Naive B cell (primary cell): ENCODE data around the gene CREB3L2. TPM values are rescaled to one million over a fixed set of nuclear protein-coding genes. Genes with fewer than 3 reads are reported as not detected.

Source experiments
- ATAC-seq, 2 donors: fragments of 150-1000 bp; cut with Tn5 transposase; 2 replicates each; pipeline ENCODE4 v1.10.0; 2021; ENCODE audit warnings: low read depth in 2 of 2, mild to moderate bottlenecking in 2 of 2, moderate library complexity in 2 of 2
- DNase-seq: peaks from one replicate; pipeline ENCODE4 v3.0.0; 2022
- H3K27ac Mint-ChIP-seq, 6 donors: one replicate each; pipeline ENCODE4 v1.8.0; 2020 to 2022; ENCODE audit warnings: mild to moderate bottlenecking in 6 of 6, mixed read lengths in 6 of 6, moderate library complexity in 5 of 6, inconsistent platforms in 2 of 6
- H3K27me3 Mint-ChIP-seq, 3 donors: one replicate each; pipeline ENCODE4 v1.8.0; 2021 to 2022; ENCODE audit warnings: mixed read lengths in 3 of 3, mild to moderate bottlenecking in 1 of 3
- H3K36me3 Mint-ChIP-seq, 2 donors: one replicate each; pipeline ENCODE4 v1.8.0; 2020 to 2022; ENCODE audit warnings: mixed read lengths in 2 of 2, inconsistent platforms in 1 of 2, mild to moderate bottlenecking in 1 of 2
- H3K4me1 Mint-ChIP-seq, 3 donors: one replicate each; pipeline ENCODE4 v1.8.0; 2020 to 2022; ENCODE audit warnings: mixed read lengths in 3 of 3, inconsistent platforms in 1 of 3, mild to moderate bottlenecking in 1 of 3, moderate library complexity in 1 of 3
- H3K4me3 Mint-ChIP-seq, 8 donors: one replicate each; pipeline ENCODE4 v1.8.0; 2020 to 2022; ENCODE audit warnings: mild to moderate bottlenecking in 8 of 8, mixed read lengths in 8 of 8, moderate library complexity in 8 of 8, inconsistent platforms in 2 of 8
- H3K9me3 Mint-ChIP-seq, 7 donors: one replicate each; pipeline ENCODE4 v1.8.0; 2020 to 2022; ENCODE audit warnings: mixed read lengths in 7 of 7, mild to moderate bottlenecking in 5 of 7, inconsistent platforms in 2 of 7, moderate library complexity in 1 of 7
- polyA plus RNA-seq, 6 donors: library from polyadenylated mRNA; unstranded; fragments of 300-500 nt; fragmentation: Illumina TruSeq; gene quantifications; one replicate each; pipeline ENCODE4 v1.2.3, GENCODE V29; 2021; ENCODE audit warnings: low read depth in 6 of 6

CREB3L2 gene
- polyA plus RNA-seq, 6 donors from 2014 or later, result 8.0 to 26.6 (median 19.5) TPM

- Mint-ChIP-seq H3K36me3 (peaks cover 49 to 61% of the 10 kb centered on the region in 2 donors), H3K4me1 (no peaks in the 10 kb centered on the region), H3K9me3 (peaks cover 9 to 34% (median 12%) of the 10 kb centered on the region in 7 donors), H3K27me3 (no peaks in the 10 kb centered on the region), H3K27ac (no peak overlapping the region), H3K4me3 (no peak overlapping the region)
- no peak for ATAC-seq
- DNase-seq, result no peak
Observed at GRCh38 chr7:137870078-137870477, 131.8 kb downstream of the CREB3L2 start.

GRCh38 chr7:137869260-137869659 lies 132.6 kb downstream of the CREB3L2 start:
- Mint-ChIP-seq H3K4me1 (no peaks in the 10 kb centered on the region), H3K36me3 (peaks cover 49 to 66% of the 10 kb centered on the region in 2 donors), H3K4me3 (no peak overlapping the region), H3K9me3 (peaks cover 9 to 36% (median 12%) of the 10 kb centered on the region in 7 donors), H3K27me3 (no peaks in the 10 kb centered on the region), H3K27ac (no peak overlapping the region)
- DNase-seq (no peak), ATAC-seq (no peak)

- no peaks in the 10 kb centered on the region for H3K4me1 Mint-ChIP-seq
- no peak overlapping the region for H3K4me3 Mint-ChIP-seq
- peaks cover 9 to 36% (median 12%) of the 10 kb centered on the region in 7 donors for H3K9me3 Mint-ChIP-seq
- ATAC-seq (no peak), DNase-seq (no peak)
- no peaks in the 10 kb centered on the region for H3K27me3 Mint-ChIP-seq
- H3K27ac Mint-ChIP-seq, result no peak overlapping the region
- peaks cover 39 to 60% of the 10 kb centered on the region in 2 donors for H3K36me3 Mint-ChIP-seq
Observed at GRCh38 chr7:137867289-137867688, 134.6 kb downstream of the CREB3L2 start.

- Mint-ChIP-seq H3K27me3 (no peaks in the 10 kb centered on the region), H3K4me1 (no peaks in the 10 kb centered on the region), H3K4me3 (no peak overlapping the region), H3K9me3 (peaks cover 9 to 36% (median 12%) of the 10 kb centered on the region in 7 donors), H3K36me3 (peaks cover 41 to 57% of the 10 kb centered on the region in 2 donors), H3K27ac (no peak overlapping the region)
- no peak for ATAC-seq
- DNase-seq, result no peak
Observed at GRCh38 chr7:137865764-137866163, 136.1 kb downstream of the CREB3L2 start.

- H3K36me3 Mint-ChIP-seq, result peaks cover 40 to 41% of the 10 kb centered on the region in 2 donors
- no peak for DNase-seq
- no peak overlapping the region for H3K4me3 Mint-ChIP-seq
- H3K4me1 Mint-ChIP-seq, result no peaks in the 10 kb centered on the region
- no peaks in the 10 kb centered on the region for H3K27me3 Mint-ChIP-seq
- peaks cover 5 to 30% (median 12%) of the 10 kb centered on the region in 7 donors for H3K9me3 Mint-ChIP-seq
- no peak for ATAC-seq
- peak overlapping the region in 1 of 6 donors; percentile 57 for H3K27ac Mint-ChIP-seq
Observed at GRCh38 chr7:137862964-137863363, 138.9 kb downstream of the CREB3L2 start.

GRCh38 chr7:137862358-137862757 lies 139.5 kb downstream of the CREB3L2 start:
- peak overlapping the region in 2 of 6 donors; percentile 9 to 11 for H3K27ac Mint-ChIP-seq
- no peak for DNase-seq
- H3K36me3 Mint-ChIP-seq, result peaks cover 33 to 34% of the 10 kb centered on the region in 2 donors
- H3K9me3 Mint-ChIP-seq, result peaks cover 5 to 24% (median 12%) of the 10 kb centered on the region in 7 donors
- H3K27me3 Mint-ChIP-seq, result no peaks in the 10 kb centered on the region
- ATAC-seq, result no peak
- no peak overlapping the region for H3K4me3 Mint-ChIP-seq
- H3K4me1 Mint-ChIP-seq, result no peaks in the 10 kb centered on the region

- H3K9me3 Mint-ChIP-seq, result peaks cover 3 to 8% (median 4%) of the 10 kb centered on the region in 7 donors
- no peak overlapping the region for H3K27ac Mint-ChIP-seq
- ATAC-seq (no peak), DNase-seq (no peak)
- no peaks in the 10 kb centered on the region for H3K27me3 Mint-ChIP-seq
- H3K36me3 Mint-ChIP-seq, result peaks cover 17 to 21% of the 10 kb centered on the region in 2 donors
- no peak overlapping the region for H3K4me3 Mint-ChIP-seq
- H3K4me1 Mint-ChIP-seq, result no peaks in the 10 kb centered on the region
Observed at GRCh38 chr7:137860542-137860941, 141.3 kb downstream of the CREB3L2 start.

- Mint-ChIP-seq H3K27ac (no peak overlapping the region), H3K9me3 (peaks cover 0 to 6% (median 2%) of the 10 kb centered on the region in 7 donors), H3K4me1 (no peaks in the 10 kb centered on the region), H3K36me3 (peaks cover 9 to 12% of the 10 kb centered on the region in 2 donors), H3K4me3 (no peak overlapping the region), H3K27me3 (peaks cover 10 to 20% (median 12%) of the 10 kb centered on the region in 3 donors)
- DNase-seq, result no peak
- no peak for ATAC-seq
Observed at GRCh38 chr7:137853053-137853452, 148.8 kb downstream of the CREB3L2 start.

- ATAC-seq (no peak), DNase-seq (no peak)
- peaks cover 9 to 12% of the 10 kb centered on the region in 2 donors for H3K36me3 Mint-ChIP-seq
- H3K9me3 Mint-ChIP-seq, result peaks cover 0 to 6% (median 2%) of the 10 kb centered on the region in 7 donors
- H3K27ac Mint-ChIP-seq, result no peak overlapping the region
- peaks cover 14 to 24% (median 21%) of the 10 kb centered on the region in 3 donors for H3K27me3 Mint-ChIP-seq
- peaks cover 0 to 5% (median 0%) of the 10 kb centered on the region in 3 donors for H3K4me1 Mint-ChIP-seq
- no peak overlapping the region for H3K4me3 Mint-ChIP-seq
Observed at GRCh38 chr7:137852108-137852507, 149.8 kb downstream of the CREB3L2 start.

- Mint-ChIP-seq H3K27ac (peak overlapping the region in 1 of 6 donors; percentile 59), H3K27me3 (peaks cover 15 to 26% (median 21%) of the 10 kb centered on the region in 3 donors), H3K4me3 (no peak overlapping the region), H3K4me1 (peaks cover 0 to 6% (median under 1%) of the 10 kb centered on the region in 3 donors), H3K36me3 (peaks cover 9 to 12% of the 10 kb centered on the region in 2 donors), H3K9me3 (peaks cover 0 to 6% (median 2%) of the 10 kb centered on the region in 7 donors)
- DNase-seq (no peak), ATAC-seq (no peak)
Observed at GRCh38 chr7:137850972-137851945, 150.6 kb downstream of the CREB3L2 start.

- H3K4me3 Mint-ChIP-seq, result no peak overlapping the region
- H3K27me3 Mint-ChIP-seq, result peaks cover 22 to 33% (median 25%) of the 10 kb centered on the region in 3 donors
- no peak overlapping the region for H3K27ac Mint-ChIP-seq
- ATAC-seq (no peak), DNase-seq (no peak)
- H3K4me1 Mint-ChIP-seq, result peaks cover 5 to 9% (median 7%) of the 10 kb centered on the region in 3 donors
- H3K9me3 Mint-ChIP-seq, result peaks cover 0 to 6% (median 1%) of the 10 kb centered on the region in 7 donors
- peaks cover 7 to 9% of the 10 kb centered on the region in 2 donors for H3K36me3 Mint-ChIP-seq
Observed at GRCh38 chr7:137850571-137850970, 151.3 kb downstream of the CREB3L2 start.

GRCh38 chr7:137848095-137848494 lies 153.8 kb downstream of the CREB3L2 start:
- Mint-ChIP-seq H3K27me3 (peaks cover 43 to 58% (median 46%) of the 10 kb centered on the region in 3 donors), H3K4me3 (peak overlapping the region in 3 of 8 donors; percentile 3 to 57 (median 42))

GRCh38 chr7:137847568-137848050 lies 154.3 kb downstream of the CREB3L2 start:
- peaks cover 0 to 8% (median 1%) of the 10 kb centered on the region in 7 donors for H3K9me3 Mint-ChIP-seq
- H3K27me3 Mint-ChIP-seq, result peaks cover 43 to 62% (median 50%) of the 10 kb centered on the region in 3 donors
- ATAC-seq (no peak), DNase-seq (no peak)
- peaks cover 0 to 9% of the 10 kb centered on the region in 2 donors for H3K36me3 Mint-ChIP-seq
- peaks cover 5 to 10% (median 9%) of the 10 kb centered on the region in 3 donors for H3K4me1 Mint-ChIP-seq
- H3K27ac Mint-ChIP-seq, result peak overlapping the region in 1 of 6 donors; percentile 23
- H3K4me3 Mint-ChIP-seq, result peak overlapping the region in 5 of 8 donors; percentile 3 to 57 (median 42)

More at GRCh38 chr7:137848095-137848494, 153.8 kb downstream of the CREB3L2 start:
- peaks cover 0 to 9% of the 10 kb centered on the region in 2 donors for H3K36me3 Mint-ChIP-seq
- H3K27ac Mint-ChIP-seq, result peak overlapping the region in 2 of 6 donors; percentile 23 to 24
- ATAC-seq (no peak), DNase-seq (no peak)
- H3K4me1 Mint-ChIP-seq, result peaks cover 5 to 10% (median 9%) of the 10 kb centered on the region in 3 donors
- peaks cover 0 to 8% (median 1%) of the 10 kb centered on the region in 7 donors for H3K9me3 Mint-ChIP-seq
